C1 segment of cervical spinal cord (tissue), 14 donors: ENCODE results near the gene SLC9A4.
"Not testable (repeated sequence)": the region's sequence is repeated elsewhere in the genome, so short reads cannot be mapped to it uniquely, and the experiment has no call there.

ENCODE experiments used
- DNase-seq, 14 donors: peaks; one replicate each; lab custom pipeline; 2025; lab: John Stamatoyannopoulos, UW

The SLC9A4 gene

GRCh38 chr2:102547462-102547861 lies 74.4 kb downstream of the SLC9A4 start:
- DNase-seq, result no peak

DNA sequence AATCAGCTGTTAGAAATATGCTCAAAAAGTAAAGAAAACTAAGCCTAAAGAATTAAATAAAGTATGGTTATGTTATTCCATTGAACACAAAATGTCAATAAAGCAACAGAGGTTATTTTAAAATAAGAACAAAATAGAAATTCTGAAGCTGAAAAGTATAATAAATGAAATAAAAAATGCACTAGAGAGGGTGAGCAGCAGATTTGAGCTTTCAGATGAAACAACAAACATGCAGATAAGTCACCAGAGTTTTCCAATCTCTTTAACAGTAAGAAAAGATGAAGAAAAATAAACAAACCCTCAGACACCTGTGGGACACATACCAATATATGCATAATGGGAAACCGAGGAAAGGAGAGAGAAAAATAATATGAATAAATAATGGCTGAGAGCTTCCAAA lies 76.0 kb downstream of the SLC9A4 start:
- no peak for DNase-seq

DNA sequence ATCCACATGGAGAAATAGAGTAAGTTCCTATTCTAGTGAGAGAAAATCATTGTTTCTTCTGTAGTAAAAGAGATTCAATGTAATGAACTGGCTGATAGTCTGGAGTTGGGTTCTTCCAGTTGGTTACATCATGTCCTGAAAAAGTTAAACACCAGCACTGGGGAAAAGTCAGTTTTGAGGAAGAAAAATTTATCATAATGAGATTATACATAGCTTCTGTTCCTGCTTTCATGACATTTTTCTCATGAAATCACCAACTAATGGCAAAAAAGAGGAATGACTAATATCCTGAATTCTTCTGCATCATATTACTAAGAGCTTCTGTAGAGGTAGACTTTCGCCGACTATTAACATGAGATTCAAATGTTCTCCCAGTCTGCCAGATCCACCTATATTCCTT lies 77.1 kb downstream of the SLC9A4 start:
- DNase-seq, result no peak

GRCh38 chr2:102551329-102552096 lies 78.5 kb downstream of the SLC9A4 start:
- no peak for DNase-seq

DNA sequence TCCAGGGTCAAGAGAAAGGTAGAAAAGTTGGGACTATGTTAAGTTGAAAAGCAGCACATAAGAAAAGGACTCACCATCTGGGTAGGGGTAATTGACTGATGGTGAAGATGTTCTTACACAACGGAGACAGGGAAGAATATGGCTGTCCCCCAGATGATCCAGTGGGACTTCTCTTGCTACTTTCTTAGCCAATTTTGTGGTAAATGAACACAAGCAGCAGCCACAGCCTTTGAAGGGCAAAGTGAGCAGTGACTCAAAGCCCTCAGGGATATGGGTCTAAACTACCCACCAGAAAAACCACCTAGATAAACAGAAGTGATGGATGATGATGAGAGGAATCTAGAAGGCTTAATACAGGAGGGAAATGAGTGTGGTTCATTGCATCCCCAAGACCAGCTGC lies 80.6 kb downstream of the SLC9A4 start:
- no peak for DNase-seq

DNA sequence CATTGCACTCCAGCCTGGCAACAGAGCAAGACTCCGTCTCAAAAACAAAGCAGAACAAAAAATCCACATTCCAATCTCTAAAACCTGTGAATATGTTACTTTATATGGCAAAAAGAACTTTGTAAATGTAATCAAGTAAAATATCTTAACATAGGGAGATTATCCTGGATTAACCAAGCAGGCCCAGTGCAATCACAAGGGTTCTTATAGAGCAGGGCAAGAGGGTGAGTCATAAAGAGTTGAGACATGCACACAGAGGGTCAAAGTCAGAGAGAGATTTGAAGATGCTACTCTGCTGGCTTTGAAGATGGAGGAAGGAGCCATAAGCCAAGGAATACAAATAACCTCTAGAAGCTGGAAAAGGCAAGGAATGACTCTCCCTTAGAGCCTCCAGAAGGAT lies 85.4 kb downstream of the SLC9A4 start:
- no peak for DNase-seq

DNA sequence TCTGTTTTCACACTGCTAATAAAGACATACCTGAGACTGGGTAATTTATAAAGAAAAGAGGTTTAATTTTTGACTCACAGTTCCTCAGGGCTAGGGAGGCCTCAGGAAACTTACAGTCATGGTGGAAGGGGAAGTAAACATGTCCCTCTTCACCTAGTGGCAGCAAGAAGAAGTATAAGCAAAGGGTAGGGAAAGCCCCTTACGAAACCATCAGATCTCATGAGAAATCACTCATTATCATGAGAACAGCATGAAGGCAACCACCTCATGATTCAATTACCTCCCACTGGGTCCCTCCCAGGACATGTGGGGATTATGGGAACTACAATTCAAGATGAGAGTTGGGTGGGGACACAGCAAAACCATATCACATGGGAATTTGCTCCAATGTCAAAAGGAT lies 89.5 kb downstream of the SLC9A4 start:
- DNase-seq, result not testable (repeated sequence)

- DNase-seq, result no peak
Observed at GRCh38 chr2:102575888-102576287, 102.9 kb downstream of the SLC9A4 start.

GRCh38 chr2:102578376-102578775 lies 105.3 kb downstream of the SLC9A4 start:
- DNase-seq, result no peak

DNA sequence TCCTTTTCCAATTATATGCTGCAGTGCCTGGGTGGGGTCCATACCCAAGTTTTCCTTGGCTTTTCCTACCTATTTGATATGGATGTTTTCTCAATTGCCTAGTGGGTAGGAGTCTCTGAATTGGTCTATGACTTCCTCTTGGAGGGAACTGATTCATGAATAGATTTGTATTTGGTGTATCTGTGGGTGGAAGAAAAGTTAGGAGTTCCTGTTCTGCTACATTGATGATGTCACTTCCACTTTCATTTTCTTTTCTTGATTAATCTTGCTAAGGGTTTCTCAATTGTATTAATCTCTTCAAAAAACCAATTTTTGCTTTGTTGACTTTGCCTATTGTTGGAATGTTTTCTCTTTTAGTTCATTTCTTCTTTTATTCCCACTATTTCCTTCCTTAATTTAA lies 108.9 kb downstream of the SLC9A4 start:
- DNase-seq, result no peak

- no peak for DNase-seq
Observed at GRCh38 chr2:102582845-102583244, 109.8 kb downstream of the SLC9A4 start.
